Sigmoid colon (tissue), 4 donors: ENCODE measurements around the gene APEH.

ENCODE experiments used
- CTCF ChIP-seq, 4 experiments: fragments of 450-650 bp in 3 of 4; fragments of 200-600 bp in 1 of 4; IDR thresholded peaks; one replicate each; pipeline ENCODE4 v1.5.1; 2016 to 2019; ENCODE audit warnings: antibody characterized with exemption in 4 of 4, mild to moderate bottlenecking in 3 of 4, moderate library complexity in 2 of 4
- EP300 ChIP-seq, 4 donors: sonication (generic); formaldehyde crosslinking; IDR thresholded peaks; one replicate each; pipeline ENCODE4 v1.6.1; 2017; ENCODE audit warnings: antibody characterized with exemption in 4 of 4
- POLR2A ChIP-seq, 2 donors: fragments of 450-650 bp; IDR thresholded peaks; one replicate each; pipeline ENCODE4 v1.6.1; 2016; ENCODE audit warnings: antibody characterized with exemption in 2 of 2, mild to moderate bottlenecking in 2 of 2, moderate library complexity in 2 of 2

- TF ChIP-seq CTCF (IDR thresholded peaks at IDR 0.05) = no peak
- TF ChIP-seq POLR2A (IDR thresholded peaks at IDR 0.05) = no peak
- TF ChIP-seq EP300 (IDR thresholded peaks at IDR 0.05) = no peak
These were observed 5.7 kb upstream of the APEH start for GRCh38 chr3:49668414-49668797.
